Adipocyte (in vitro differentiated cells): ENCODE measurements around the gene HDHD5.
A peak's percentile ranks its signal among the peaks of the same experiment; 100 is the strongest.

Experiments used
- DNase-seq: peaks from one replicate; pipeline ENCODE4 v3.0.0-alpha.2; 2015; ENCODE audit warnings: low read depth
- H3K27me3 ChIP-seq: replicated peaks from 2 replicates; pipeline ENCODE4 v1.7.0; 2013; ENCODE audit warnings: mild to moderate bottlenecking, low read length, moderate library complexity; ENCODE audit not compliant: control insufficient read depth, insufficient read depth
- H3K36me3 ChIP-seq: 2 replicates; pipeline ENCODE4 v1.7.0; 2013; ENCODE audit warnings: low read length, mild to moderate bottlenecking, moderate library complexity; ENCODE audit not compliant: control insufficient read depth, insufficient read depth, severe bottlenecking
- H3K4me1 ChIP-seq: 2 replicates; pipeline ENCODE4 v1.7.0; 2013; ENCODE audit warnings: mild to moderate bottlenecking, low read length, moderate library complexity; ENCODE audit not compliant: control insufficient read depth, insufficient read depth
- H3K4me3 ChIP-seq: 2 replicates; pipeline ENCODE4 v1.7.0; 2013; ENCODE audit warnings: mild to moderate bottlenecking, low read length, moderate library complexity
- H3K9ac ChIP-seq: 2 replicates; pipeline ENCODE4 v1.7.0; 2013; ENCODE audit warnings: mild to moderate bottlenecking, low read length, moderate library complexity
- H3K9me3 ChIP-seq: 2 replicates; pipeline ENCODE4 v1.7.0; 2013; ENCODE audit warnings: mild to moderate bottlenecking, low read length, moderate library complexity; ENCODE audit not compliant: control insufficient read depth

HDHD5 gene

GRCh38 chr22:17135153-17135760, 23.8 kb downstream of the HDHD5 start:
- H3K4me1 ChIP-seq, result no peaks in the 10 kb centered on the region
- no peak overlapping the region for H3K4me3 ChIP-seq
- peaks cover 14% of the 10 kb centered on the region for H3K36me3 ChIP-seq
- H3K9ac ChIP-seq, result no peak overlapping the region
- H3K9me3 ChIP-seq, result no peaks in the 10 kb centered on the region
- no peaks in the 10 kb centered on the region for H3K27me3 ChIP-seq
- DNase-seq, result no peak

- Histone ChIP-seq H3K9me3 (no peaks in the 10 kb centered on the region), H3K4me3 (no peak overlapping the region), H3K27me3 (no peaks in the 10 kb centered on the region), H3K36me3 (peaks cover 6% of the 10 kb centered on the region), H3K4me1 (no peaks in the 10 kb centered on the region), H3K9ac (no peak overlapping the region)
- DNase-seq, result no peak
These were observed 25.9 kb downstream of the HDHD5 start for GRCh38 chr22:17133137-17133536.

GRCh38 chr22:17132112-17132511, 27.0 kb downstream of the HDHD5 start:
- no peak overlapping the region for H3K4me3 ChIP-seq
- DNase-seq, result no peak

GRCh38 chr22:17131686-17132085, 27.4 kb downstream of the HDHD5 start:
- no peak for DNase-seq
- H3K9ac ChIP-seq, result no peak overlapping the region
- no peak overlapping the region for H3K4me3 ChIP-seq
- no peaks in the 10 kb centered on the region for H3K27me3 ChIP-seq
- H3K4me1 ChIP-seq, result no peaks in the 10 kb centered on the region
- H3K9me3 ChIP-seq, result no peaks in the 10 kb centered on the region
- H3K36me3 ChIP-seq, result no peaks in the 10 kb centered on the region

More at GRCh38 chr22:17132112-17132511, 27.0 kb downstream of the HDHD5 start:
- Histone ChIP-seq H3K4me1 (no peaks in the 10 kb centered on the region), H3K27me3 (no peaks in the 10 kb centered on the region), H3K36me3 (no peaks in the 10 kb centered on the region), H3K9ac (no peak overlapping the region), H3K9me3 (no peaks in the 10 kb centered on the region)

GRCh38 chr22:17130199-17130598, 28.9 kb downstream of the HDHD5 start:
- H3K9me3 ChIP-seq, result no peaks in the 10 kb centered on the region
- no peaks in the 10 kb centered on the region for H3K36me3 ChIP-seq
- H3K4me3 ChIP-seq, result no peak overlapping the region
- H3K27me3 ChIP-seq, result no peaks in the 10 kb centered on the region
- no peak overlapping the region for H3K9ac ChIP-seq
- no peak for DNase-seq
- no peaks in the 10 kb centered on the region for H3K4me1 ChIP-seq

- H3K27me3 ChIP-seq, result peaks cover 37% of the 10 kb centered on the region
- no peak within 1 kb of the TSS for H3K9ac ChIP-seq
- peak within 1 kb of the TSS; percentile 72 for H3K4me3 ChIP-seq
- peaks cover 5% of the 10 kb centered on the region for H3K4me1 ChIP-seq
- H3K36me3 ChIP-seq, result no peaks in the 10 kb centered on the region
- peak; percentile 69 for DNase-seq
- no peaks in the 10 kb centered on the region for H3K9me3 ChIP-seq
These were observed 37.6 kb downstream of the HDHD5 start, which contains the start of gene TMEM121B for GRCh38 chr22:17121233-17122195. TMEM121B (minus strand) TSS chr22:17121360; CDS start chr22:17121127, 233 bp downstream.

GRCh38 chr22:17120711-17121232, 38.3 kb downstream of the HDHD5 start:
- Histone ChIP-seq H3K9me3 (no peaks in the 10 kb centered on the region), H3K9ac (no peak overlapping the region), H3K4me3 (peak overlapping the region; percentile 56), H3K4me1 (peaks cover 5% of the 10 kb centered on the region), H3K36me3 (no peaks in the 10 kb centered on the region), H3K27me3 (peaks cover 39% of the 10 kb centered on the region)
- peak; percentile 34 for DNase-seq

- H3K9ac ChIP-seq, result no peak overlapping the region
- DNase-seq, result peak; percentile 62
- peaks cover 5% of the 10 kb centered on the region for H3K4me1 ChIP-seq
- H3K36me3 ChIP-seq, result no peaks in the 10 kb centered on the region
- no peaks in the 10 kb centered on the region for H3K9me3 ChIP-seq
- H3K4me3 ChIP-seq, result no peak overlapping the region
- peaks cover 39% of the 10 kb centered on the region for H3K27me3 ChIP-seq
These were observed 38.8 kb downstream of the HDHD5 start for GRCh38 chr22:17120281-17120680.

- no peak for DNase-seq
These were observed 39.4 kb downstream of the HDHD5 start for GRCh38 chr22:17119481-17120202.

GRCh38 chr22:17118342-17118741, 40.7 kb downstream of the HDHD5 start:
- peaks cover 5% of the 10 kb centered on the region for H3K4me1 ChIP-seq
- no peaks in the 10 kb centered on the region for H3K36me3 ChIP-seq
- DNase-seq, result no peak
- H3K9ac ChIP-seq, result no peak overlapping the region
- no peaks in the 10 kb centered on the region for H3K9me3 ChIP-seq
- no peak overlapping the region for H3K4me3 ChIP-seq
- H3K27me3 ChIP-seq, result peaks cover 39% of the 10 kb centered on the region

More at GRCh38 chr22:17119481-17120202, 39.4 kb downstream of the HDHD5 start:
- H3K9ac ChIP-seq, result no peak overlapping the region
- peaks cover 5% of the 10 kb centered on the region for H3K4me1 ChIP-seq
- no peaks in the 10 kb centered on the region for H3K36me3 ChIP-seq
- H3K9me3 ChIP-seq, result no peaks in the 10 kb centered on the region
- no peak overlapping the region for H3K4me3 ChIP-seq
- peaks cover 39% of the 10 kb centered on the region for H3K27me3 ChIP-seq

- Histone ChIP-seq H3K9ac (no peak overlapping the region), H3K4me1 (peaks cover 5% of the 10 kb centered on the region), H3K36me3 (no peaks in the 10 kb centered on the region), H3K27me3 (peaks cover 39% of the 10 kb centered on the region), H3K4me3 (no peak overlapping the region), H3K9me3 (no peaks in the 10 kb centered on the region)
- DNase-seq, result no peak
These were observed 41.2 kb downstream of the HDHD5 start for GRCh38 chr22:17117890-17118289.
